ENCODE data around the gene USP6NL.

DNA sequence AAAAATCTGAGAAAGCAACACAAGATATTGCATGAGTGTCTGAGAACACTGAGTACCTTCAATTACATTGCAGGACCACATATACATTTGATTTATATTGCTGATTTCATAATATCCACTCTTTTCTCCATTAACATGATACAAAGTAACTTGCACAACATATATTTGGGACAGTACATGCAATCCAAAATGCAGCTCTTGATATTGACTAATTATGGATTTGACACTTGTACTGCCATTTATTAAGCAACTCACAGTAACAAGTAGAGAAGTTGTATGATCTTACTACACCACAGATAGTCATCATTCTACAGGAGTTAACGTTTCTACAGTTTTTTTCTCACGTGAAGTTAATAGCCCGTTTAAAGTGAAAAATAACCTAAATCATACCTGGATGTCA, 46.7 kb downstream of the USP6NL start:
- TF ChIP-seq POLR2A (IDR thresholded peaks at IDR 0.05; ENCODE audit: low read length) (no peak), GATA1 (IDR thresholded peaks at IDR 0.05; ENCODE audit: low read depth, low read length) (no peak)

All from erythroblast (primary cell).